ENCODE results near the gene ST3GAL6.
"Not testable (repeated sequence)": the region's sequence is repeated elsewhere in the genome, so short reads cannot be mapped to it uniquely, and the experiment has no call there.

The ST3GAL6 gene

GRCh38 chr3:98806521-98806920 is 43.4 kb downstream of the ST3GAL6 start:
- no peak for DNase-seq

GRCh38 chr3:98807011-98807410 is 43.9 kb downstream of the ST3GAL6 start:
- no peak for DNase-seq

DNA sequence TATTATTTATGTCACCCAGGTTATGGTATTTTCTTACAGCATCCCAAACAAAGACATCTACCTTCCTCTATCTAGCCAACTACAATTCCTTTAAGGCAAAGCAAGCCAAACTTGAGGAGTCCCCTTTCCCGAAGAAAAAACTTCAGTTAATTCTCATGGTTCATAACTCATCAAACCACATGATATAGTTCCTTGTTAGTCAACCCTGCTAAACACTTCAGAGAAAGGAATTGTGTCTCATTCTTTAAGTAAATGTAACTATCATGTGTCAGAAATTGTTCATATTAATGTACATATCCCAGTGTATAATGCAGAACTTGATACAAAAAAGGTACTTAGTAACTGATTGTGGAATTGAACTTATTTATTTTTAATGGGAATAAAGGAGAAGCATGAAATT is 44.4 kb downstream of the ST3GAL6 start:
- DNase-seq, result peak in 3 of 4 experiments; percentile 28 to 66 (median 66)

DNA sequence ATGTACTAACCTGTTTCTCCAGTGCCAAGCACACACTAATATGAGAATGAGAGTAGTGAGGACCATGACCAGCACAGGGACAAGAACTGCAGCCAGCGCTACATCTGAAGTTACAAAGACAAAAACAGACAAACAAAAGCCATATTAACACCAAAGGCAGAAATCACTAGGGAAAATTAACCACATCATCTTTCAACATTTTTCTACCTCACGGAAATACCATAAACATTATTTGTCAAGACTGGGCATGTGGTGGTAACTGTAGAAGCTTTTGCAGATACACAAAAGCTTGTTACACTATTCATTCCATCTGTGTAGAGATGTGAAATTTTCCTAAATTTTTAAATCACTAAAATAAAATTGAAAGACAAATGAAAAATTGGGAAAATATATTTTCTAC is 44.9 kb downstream of the ST3GAL6 start:
- no peak for DNase-seq

GRCh38 chr3:98809557-98809956 is 46.4 kb downstream of the ST3GAL6 start:
- DNase-seq, result peak; percentile 73 to 88 (median 83)

DNA sequence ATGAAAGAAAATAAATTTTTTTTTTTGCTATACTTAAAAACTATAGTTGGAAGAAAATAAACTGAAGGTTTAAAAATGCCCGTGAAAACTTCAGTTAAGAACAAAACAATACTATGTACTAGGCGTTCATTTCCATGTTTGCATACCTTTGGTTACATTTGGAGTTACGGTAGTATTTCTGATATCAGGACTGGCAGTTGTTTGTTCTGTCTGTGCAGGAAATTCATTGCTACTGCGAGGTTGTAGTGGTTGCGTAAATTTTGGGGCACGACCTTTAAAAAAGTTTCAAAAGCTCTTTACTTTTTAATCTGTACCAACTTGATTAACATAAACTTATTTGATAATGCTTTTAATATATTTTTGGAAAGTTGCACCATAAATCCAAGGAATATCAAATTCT is 47.9 kb downstream of the ST3GAL6 start:
- DNase-seq, result no peak

DNA sequence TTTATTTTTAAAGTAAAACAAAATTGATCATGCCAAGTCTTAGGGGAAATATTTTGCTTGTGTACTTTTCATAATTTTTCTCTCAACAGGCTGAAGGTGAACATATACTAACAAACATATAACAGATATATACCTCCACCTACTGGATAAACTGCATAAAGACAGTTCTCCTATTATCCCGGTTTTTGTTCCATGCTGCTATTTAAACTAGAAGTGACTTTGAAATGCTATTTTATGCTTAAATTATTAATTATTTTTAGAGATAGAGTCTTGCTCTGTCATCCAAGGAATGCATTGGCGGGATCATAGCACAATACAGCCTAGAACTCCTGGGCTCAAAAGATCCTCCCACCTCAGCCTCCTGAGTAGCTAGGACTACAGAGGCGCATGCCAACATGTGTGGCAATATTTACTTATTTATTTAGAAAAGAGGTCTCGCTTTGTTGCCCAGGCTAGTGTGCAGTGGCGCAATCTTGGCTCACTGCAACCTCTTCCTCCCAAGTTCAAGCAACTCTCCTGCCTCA is 49.8 kb downstream of the ST3GAL6 start:
- peak in 3 of 4 experiments; percentile 13 to 70 (median 63) for DNase-seq

DNA sequence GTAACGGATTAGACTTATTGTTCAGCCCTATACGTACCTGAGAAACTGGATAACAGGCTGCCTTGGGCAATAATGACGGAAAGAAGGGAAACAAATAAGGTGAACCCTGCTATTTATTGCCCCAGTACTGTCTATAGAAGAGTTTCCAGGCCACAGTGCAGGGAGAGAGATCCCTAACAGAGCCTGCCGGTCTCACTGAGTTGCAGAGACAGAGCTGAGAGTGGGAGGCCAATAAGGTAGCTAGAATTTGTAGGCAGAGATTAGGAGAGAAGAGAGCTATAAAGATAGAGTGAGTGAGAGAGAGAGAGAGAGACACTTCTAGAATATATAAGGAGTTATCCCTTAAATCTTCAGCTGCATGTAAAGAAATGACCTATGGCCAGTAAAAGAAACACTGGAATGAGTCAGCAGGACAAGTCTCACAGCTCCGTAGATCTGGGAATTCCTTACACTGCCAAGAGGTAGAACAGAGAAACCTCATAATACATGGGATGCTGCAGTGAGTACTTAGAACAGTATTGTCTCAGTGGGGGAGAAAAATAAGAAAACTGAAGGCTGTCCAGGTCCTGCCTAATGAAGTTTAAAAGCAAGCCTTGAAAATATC is 51.8 kb downstream of the ST3GAL6 start:
- DNase-seq, result no peak

GRCh38 chr3:98817547-98818041 is 54.5 kb downstream of the ST3GAL6 start:
- peak in 2 of 4 experiments; percentile 63 to 72 for DNase-seq

- DNase-seq, result no peak
Measured at GRCh38 chr3:98821063-98821462, 57.9 kb downstream of the ST3GAL6 start.

DNA sequence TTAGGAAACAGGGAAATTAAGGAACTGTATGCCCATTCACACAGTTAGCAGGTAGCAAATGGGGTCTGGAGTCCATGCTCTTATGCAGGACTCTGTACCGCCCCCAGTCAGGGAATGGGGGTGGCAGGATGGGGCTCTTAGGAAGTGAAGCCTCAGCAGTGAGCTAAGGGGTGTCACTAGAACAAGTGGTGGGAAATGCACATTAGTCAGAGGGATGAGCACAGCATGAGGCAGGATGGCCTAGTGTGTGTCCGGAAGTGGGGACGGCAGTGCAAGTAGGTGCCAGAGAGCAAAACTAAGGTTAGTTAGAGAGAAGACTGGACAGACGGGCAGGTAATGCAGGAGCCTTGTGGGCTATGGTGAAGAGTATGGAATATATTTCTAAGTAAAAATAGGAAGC is 60.7 kb downstream of the ST3GAL6 start:
- DNase-seq, result no peak

GRCh38 chr3:98824256-98824655 is 61.1 kb downstream of the ST3GAL6 start:
- DNase-seq, result no peak

DNA sequence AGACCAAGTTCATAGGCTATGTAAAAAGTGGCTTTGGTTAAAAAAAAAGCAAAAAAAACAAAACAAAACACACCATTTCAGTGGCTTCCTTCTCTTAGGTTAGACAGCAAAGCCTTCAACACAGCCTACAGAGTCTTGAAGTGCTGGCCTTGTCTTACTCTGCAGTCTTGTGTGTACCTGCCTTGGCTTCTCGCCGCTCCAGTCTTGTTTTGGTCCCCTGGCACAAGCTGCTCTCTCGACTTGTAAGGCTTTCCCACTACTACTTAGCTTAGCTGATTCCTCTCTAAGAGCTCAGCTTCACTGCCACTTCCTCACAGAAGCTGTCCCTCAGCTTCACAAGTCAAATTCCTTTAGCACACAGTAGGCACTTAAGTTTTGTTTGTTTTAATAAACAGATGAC is 63.0 kb downstream of the ST3GAL6 start:
- no peak for DNase-seq

DNA sequence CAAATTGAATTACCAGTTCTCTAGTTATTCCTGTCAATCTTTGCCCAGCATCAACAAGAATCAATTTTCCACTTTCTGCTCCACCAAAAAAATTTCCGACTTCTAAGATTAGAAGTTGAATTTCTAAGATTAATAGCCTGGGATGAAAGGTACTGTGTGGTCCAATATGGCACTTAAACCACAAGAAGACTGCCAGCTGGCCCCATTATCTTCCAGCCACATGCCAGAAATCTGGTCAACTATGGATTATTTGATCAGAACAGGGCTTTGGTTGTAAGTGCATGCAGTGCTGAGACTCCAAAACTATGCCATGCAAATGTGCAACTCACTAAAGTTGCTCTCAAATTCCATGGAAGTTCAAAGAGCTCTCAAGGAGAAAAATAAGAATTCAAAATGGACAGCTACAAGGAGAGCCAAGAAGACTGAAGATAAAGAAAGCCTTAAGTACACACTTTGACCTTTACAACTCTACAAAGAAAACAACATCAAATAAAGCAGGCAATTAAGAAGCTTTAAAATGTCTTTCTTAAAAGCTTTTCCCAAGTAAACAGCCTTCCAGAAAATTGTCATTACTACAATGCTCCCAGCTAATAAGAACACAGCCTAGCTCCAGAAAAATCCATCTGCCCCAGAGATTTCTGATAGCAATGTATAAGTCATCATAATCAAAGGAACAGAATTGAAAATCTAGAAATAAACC is 64.2 kb downstream of the ST3GAL6 start:
- DNase-seq, result no peak

- no peak for DNase-seq
Measured at GRCh38 chr3:98829246-98829832, 66.2 kb downstream of the ST3GAL6 start.

DNA sequence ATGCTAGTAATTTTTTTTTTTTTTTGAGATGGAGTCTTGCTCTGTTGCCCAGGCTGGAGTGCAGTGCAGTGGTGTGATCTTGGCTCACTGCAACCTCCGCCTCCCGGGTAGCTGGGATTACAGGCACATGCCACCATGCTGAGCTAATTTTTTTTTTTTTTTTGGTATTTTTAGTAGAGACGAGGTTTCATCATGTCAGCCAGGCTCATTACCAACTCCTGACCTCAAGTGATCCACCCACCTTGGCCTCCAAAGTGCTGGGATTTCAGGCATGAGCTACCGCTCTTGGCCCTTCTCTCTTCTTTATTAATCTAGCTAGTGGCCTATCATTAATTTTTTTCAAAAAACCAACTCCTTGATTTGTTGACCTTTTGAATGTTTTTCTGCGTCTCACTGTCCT is 67.9 kb downstream of the ST3GAL6 start:
- not testable (repeated sequence) for DNase-seq

DNA sequence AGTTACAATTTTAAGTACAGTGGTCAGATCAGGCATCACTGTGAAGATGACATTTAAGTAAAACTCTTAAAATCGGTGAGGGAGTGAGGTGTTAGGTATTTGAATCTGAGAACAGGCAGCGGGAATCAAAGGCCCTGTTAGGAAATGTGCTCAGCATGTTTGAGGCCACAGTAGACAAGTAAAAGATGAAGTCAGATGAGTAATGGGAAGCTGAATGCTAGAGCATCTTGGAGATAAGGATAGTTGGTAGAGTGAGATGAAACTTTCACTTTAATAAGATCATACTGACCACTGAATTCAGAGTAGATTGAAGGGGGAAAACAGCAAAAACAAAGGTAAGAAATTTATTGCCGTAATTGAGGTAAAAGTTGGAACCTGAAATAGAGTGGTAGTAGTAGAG is 76.7 kb downstream of the ST3GAL6 start:
- no peak for DNase-seq

- DNase-seq, result no peak
Measured at GRCh38 chr3:98843266-98843959, 80.3 kb downstream of the ST3GAL6 start.
